ENCODE data around the gene RHBDD1.

DNA sequence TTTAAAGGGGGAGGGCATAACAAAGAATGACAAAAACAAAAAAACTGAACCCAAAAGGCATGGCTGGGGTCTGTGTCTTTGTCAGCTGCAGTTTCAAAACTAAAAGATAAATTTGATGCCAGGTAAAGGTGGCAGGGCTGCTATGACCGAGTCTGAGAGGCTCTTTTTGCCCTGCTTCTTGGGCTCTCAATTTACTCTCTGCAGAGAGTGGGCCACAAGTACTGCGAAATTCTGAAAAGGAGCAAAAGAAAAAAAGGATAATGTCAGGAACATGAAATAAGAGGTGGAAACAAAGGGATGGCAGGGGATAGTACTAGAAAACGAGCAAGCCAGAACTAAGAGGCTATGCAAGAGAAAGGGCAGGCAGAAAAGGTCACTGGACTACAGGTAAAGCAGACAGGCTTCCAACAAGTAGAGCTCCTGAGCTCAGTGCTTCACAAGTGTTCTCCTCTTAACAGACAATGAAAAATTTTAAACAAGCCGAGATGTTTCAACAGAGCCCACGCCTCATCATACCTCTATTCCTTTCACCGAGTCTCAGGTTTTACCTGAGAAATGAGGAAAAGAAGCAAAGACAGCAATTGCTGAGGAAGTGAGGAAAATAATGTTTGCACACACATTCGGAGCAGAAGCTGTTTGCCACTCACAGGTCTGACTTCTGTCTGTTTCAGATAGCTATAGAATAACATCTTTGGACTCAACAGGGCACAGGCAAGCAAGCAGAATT lies 43.5 kb upstream of the RHBDD1 start:
- no peak for TF ChIP-seq EP300 (IDR thresholded peaks at IDR 0.05)
- TF ChIP-seq, protein P1, sequence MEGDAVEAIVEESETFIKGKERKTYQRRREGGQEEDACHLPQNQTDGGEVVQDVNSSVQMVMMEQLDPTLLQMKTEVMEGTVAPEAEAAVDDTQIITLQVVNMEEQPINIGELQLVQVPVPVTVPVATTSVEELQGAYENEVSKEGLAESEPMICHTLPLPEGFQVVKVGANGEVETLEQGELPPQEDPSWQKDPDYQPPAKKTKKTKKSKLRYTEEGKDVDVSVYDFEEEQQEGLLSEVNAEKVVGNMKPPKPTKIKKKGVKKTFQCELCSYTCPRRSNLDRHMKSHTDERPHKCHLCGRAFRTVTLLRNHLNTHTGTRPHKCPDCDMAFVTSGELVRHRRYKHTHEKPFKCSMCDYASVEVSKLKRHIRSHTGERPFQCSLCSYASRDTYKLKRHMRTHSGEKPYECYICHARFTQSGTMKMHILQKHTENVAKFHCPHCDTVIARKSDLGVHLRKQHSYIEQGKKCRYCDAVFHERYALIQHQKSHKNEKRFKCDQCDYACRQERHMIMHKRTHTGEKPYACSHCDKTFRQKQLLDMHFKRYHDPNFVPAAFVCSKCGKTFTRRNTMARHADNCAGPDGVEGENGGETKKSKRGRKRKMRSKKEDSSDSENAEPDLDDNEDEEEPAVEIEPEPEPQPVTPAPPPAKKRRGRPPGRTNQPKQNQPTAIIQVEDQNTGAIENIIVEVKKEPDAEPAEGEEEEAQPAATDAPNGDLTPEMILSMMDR (IDR thresholded peaks at IDR 0.05) = no peak
- no peak for TF ChIP-seq POLR2A (IDR thresholded peaks at IDR 0.05)
- TF ChIP-seq POLR2AphosphoS5 (IDR thresholded peaks at IDR 0.05) = no peak
